Breast epithelium (tissue), 3 donors: ENCODE measurements around the gene MED19.

Experiments used
- CTCF ChIP-seq, 3 donors: fragments of 450-650 bp; IDR thresholded peaks; one replicate each; pipeline ENCODE4 v1.5.1; 2016 to 2017; ENCODE audit warnings: antibody characterized with exemption in 3 of 3, mild to moderate bottlenecking in 3 of 3, moderate library complexity in 3 of 3
- POLR2AphosphoS5 ChIP-seq, 3 donors: sonication (generic); formaldehyde crosslinking; IDR thresholded peaks; one replicate each; pipeline ENCODE4 v1.6.1; 2017; ENCODE audit warnings: antibody characterized with exemption in 3 of 3

GRCh38 chr11:57758174-57758573, 46.2 kb upstream of the MED19 start:
- TF ChIP-seq POLR2AphosphoS5 (IDR thresholded peaks at IDR 0.05) (no peak), CTCF (IDR thresholded peaks at IDR 0.05) (no peak)
